Endothelial cell of umbilical vein (primary cell): ENCODE data around the gene RTN4R.
"Not testable (repeated sequence)": the region's sequence is repeated elsewhere in the genome, so short reads cannot be mapped to it uniquely, and the experiment has no call there.

ENCODE experiments used
- EZH2 ChIP-seq: IDR thresholded peaks from 2 replicates; pipeline ENCODE4 v1.6.1; 2012; ENCODE audit warnings: borderline replicate concordance, low read depth, mild to moderate bottlenecking, moderate library complexity, low read length, inconsistent platforms; ENCODE audit not compliant: severe bottlenecking
- GATA2 ChIP-seq: IDR thresholded peaks from 2 replicates; pipeline ENCODE4 v1.7.0; 2011; ENCODE audit warnings: low read depth, mild to moderate bottlenecking, moderate library complexity, mixed read lengths, low read length; ENCODE audit not compliant: insufficient read length, insufficient read depth
- JUN ChIP-seq: IDR thresholded peaks from 2 replicates; pipeline ENCODE4 v1.6.1; 2011; ENCODE audit warnings: borderline replicate concordance, low read depth; ENCODE audit not compliant: insufficient read length, insufficient read depth
- POLR2A ChIP-seq: IDR thresholded peaks from 2 replicates; pipeline ENCODE4 v1.6.1; 2012; ENCODE audit warnings: low read depth, mild to moderate bottlenecking, control low read depth, low read length
- POLR2AphosphoS5 ChIP-seq: IDR thresholded peaks from 2 replicates; pipeline ENCODE4 v1.6.1; 2012; ENCODE audit warnings: low read depth, mild to moderate bottlenecking, control low read depth, low read length, moderate library complexity; ENCODE audit not compliant: insufficient read depth
- TF ChIP-seq, protein P1 (sequence below), 2 donors: IDR thresholded peaks; 1 replicate in 1 of 2; 2 replicates in 1 of 2; pipeline ENCODE4 v1.5.1; 2011; ENCODE audit warnings: low read length in 2 of 2, mild to moderate bottlenecking in 2 of 2, moderate library complexity in 2 of 2, control low read depth in 1 of 2, inconsistent platforms in 1 of 2, low read depth in 1 of 2; ENCODE audit not compliant: insufficient read depth in 1 of 2; ENCODE audit errors: extremely low read depth in 1 of 2
- TF ChIP-seq, protein P2 (sequence below): IDR thresholded peaks from 2 replicates; pipeline ENCODE4 v1.6.1; 2011; ENCODE audit not compliant: insufficient read depth, insufficient read length

DNA sequence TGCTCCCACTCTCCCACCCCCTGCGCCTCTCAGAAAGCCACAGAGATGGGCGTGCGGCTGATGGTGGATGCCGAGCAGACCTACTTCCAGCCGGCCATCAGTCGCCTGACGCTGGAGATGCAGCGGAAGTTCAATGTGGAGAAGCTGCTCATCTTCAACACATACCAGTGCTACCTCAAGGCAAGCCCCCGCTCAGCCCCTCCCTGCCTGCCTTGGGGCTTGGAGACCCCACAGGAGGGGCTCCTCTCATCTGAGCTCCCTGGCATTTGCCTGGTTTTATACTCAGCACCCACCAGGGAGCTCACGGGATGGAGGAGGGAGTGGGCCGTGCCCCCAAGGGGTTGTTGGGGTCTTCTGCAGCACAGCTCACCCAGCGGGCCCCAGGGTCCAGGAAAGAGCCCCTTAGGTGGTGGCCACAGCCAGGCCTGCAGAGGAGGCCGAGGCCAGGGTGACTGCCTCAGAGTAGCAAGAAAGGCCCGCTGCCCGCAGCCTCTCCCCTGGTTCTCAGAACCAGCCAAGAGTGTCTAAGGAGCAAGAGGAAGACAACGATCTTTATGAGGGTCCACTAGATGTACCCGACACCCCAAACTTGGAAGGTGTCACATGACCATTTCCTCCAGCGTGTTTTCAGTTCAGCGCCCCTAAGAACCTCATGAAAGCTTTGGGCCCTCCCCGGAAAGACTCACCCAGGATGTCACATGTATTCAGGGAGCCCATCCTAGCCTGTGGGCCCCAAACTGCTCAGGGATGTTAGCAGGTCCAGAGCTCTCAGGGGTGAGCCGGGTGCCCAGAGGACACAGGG is 38.7 kb upstream of the RTN4R start:
- not testable (repeated sequence) for TF ChIP-seq POLR2A, POLR2AphosphoS5, JUN, GATA2, EZH2
- TF ChIP-seq, protein P1, sequence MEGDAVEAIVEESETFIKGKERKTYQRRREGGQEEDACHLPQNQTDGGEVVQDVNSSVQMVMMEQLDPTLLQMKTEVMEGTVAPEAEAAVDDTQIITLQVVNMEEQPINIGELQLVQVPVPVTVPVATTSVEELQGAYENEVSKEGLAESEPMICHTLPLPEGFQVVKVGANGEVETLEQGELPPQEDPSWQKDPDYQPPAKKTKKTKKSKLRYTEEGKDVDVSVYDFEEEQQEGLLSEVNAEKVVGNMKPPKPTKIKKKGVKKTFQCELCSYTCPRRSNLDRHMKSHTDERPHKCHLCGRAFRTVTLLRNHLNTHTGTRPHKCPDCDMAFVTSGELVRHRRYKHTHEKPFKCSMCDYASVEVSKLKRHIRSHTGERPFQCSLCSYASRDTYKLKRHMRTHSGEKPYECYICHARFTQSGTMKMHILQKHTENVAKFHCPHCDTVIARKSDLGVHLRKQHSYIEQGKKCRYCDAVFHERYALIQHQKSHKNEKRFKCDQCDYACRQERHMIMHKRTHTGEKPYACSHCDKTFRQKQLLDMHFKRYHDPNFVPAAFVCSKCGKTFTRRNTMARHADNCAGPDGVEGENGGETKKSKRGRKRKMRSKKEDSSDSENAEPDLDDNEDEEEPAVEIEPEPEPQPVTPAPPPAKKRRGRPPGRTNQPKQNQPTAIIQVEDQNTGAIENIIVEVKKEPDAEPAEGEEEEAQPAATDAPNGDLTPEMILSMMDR (IDR thresholded peaks at IDR 0.05; ENCODE audit: extremely low read depth in 1 of 2, insufficient read depth in 1 of 2, low read depth in 1 of 2, low read length in 2 of 2), result not testable (repeated sequence)
- TF ChIP-seq, protein P2, sequence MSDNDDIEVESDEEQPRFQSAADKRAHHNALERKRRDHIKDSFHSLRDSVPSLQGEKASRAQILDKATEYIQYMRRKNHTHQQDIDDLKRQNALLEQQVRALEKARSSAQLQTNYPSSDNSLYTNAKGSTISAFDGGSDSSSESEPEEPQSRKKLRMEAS, result not testable (repeated sequence)
